Activated B cell treated with CpG ODN at 0.5 μM for 24 hours (primary cell): Measurements from ENCODE around the gene DUSP15. TPM values are rescaled to one million over a fixed set of nuclear protein-coding genes. Genes with fewer than 3 reads are reported as not detected.

ENCODE experiments used
- ATAC-seq: fragments of 200-7000 bp; cut with Tn5 transposase; one replicate; pipeline ENCODE4 v1.10.0; 2021; ENCODE audit warnings: low read depth, mild to moderate bottlenecking, moderate library complexity
- CTCF ChIA-PET: fragments of 350-600 bp; sonication (Branson Sonifier 250); formaldehyde crosslinking; loops from one replicate; lab custom pipeline; 2021; ENCODE audit warnings: antibody characterized with exemption; lab: Charles Lee
- POLR2A ChIA-PET: fragments of 350-600 bp; sonication (Branson Sonifier 250); formaldehyde crosslinking; loops from one replicate; lab custom pipeline; 2021; ENCODE audit warnings: antibody characterized with exemption; lab: Charles Lee
- DNase-seq: peaks from one replicate; pipeline ENCODE4 v3.0.0; 2022
- H3K27ac Mint-ChIP-seq: one replicate; pipeline ENCODE4 v1.8.0; 2020; ENCODE audit warnings: mixed read lengths
- H3K27me3 Mint-ChIP-seq: one replicate; pipeline ENCODE4 v1.8.0; 2021; ENCODE audit warnings: mixed read lengths
- H3K36me3 Mint-ChIP-seq: one replicate; pipeline ENCODE4 v1.8.0; 2021; ENCODE audit warnings: low read depth, mixed read lengths
- H3K4me1 Mint-ChIP-seq: one replicate; pipeline ENCODE4 v1.8.0; 2021; ENCODE audit warnings: mixed read lengths
- H3K4me3 Mint-ChIP-seq: one replicate; pipeline ENCODE4 v1.8.0; 2020; ENCODE audit warnings: mild to moderate bottlenecking, mixed read lengths
- H3K9me3 Mint-ChIP-seq: one replicate; pipeline ENCODE4 v1.8.0; 2020; ENCODE audit warnings: mixed read lengths
- CTCF ChIP-seq: fragments of 200-600 bp; IDR thresholded peaks from one replicate; pipeline ENCODE4 v1.8.0; 2022; ENCODE audit warnings: antibody characterized with exemption, mild to moderate bottlenecking
- intact Hi-C: fragments of 100-400 bp; cut with micrococcal nuclease; formaldehyde crosslinking; loops from one replicate; pipeline ENCODE4 v1.15.1; 2024
- total RNA-seq: library from RNA; stranded (reverse); gene quantifications from 2 replicates; pipeline ENCODE4 v1.2.3, GENCODE V29; 2022

The DUSP15 gene
- total RNA-seq, 1 donor from 2014 or later = 26.9 TPM

DNA sequence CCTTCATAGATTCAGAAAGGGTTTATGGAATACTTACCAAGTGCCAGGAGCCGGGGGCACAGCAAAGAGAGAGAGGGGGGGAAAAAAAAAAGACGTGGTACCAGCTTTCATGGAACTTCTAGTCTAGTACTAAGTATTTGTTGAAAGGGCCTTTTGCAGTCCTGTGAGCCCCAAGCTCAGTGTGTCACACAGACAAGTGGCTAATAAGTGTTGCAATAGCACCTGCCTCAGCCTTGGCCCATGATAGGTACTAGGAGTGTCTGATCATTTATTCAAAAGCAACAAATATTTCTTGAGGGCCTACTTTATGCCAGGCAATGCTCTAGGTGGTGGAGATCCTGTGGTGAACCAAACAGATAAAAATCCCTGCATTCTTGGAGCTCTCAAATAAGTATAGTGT is 43.3 kb downstream of the DUSP15 start:
- intact Hi-C loops = no loop called here
- ChIA-PET CTCF (interaction anchor here (1.0 to 1.2 kb wide), 2 partner anchors 125 to 204 kb away, joined by 3 read pairs; partner anchors contain the start of gene PDRG1), POLR2A (no interaction called here)
- ATAC-seq (no peak), DNase-seq (no peak)
- no peak overlapping the region for H3K4me3 Mint-ChIP-seq
- no peaks in the 10 kb centered on the region for H3K36me3 Mint-ChIP-seq
- H3K27ac Mint-ChIP-seq = no peak overlapping the region
- H3K27me3 Mint-ChIP-seq = no peaks in the 10 kb centered on the region
- H3K4me1 Mint-ChIP-seq = peaks cover 10% of the 10 kb centered on the region
- no peak for TF ChIP-seq CTCF
- no peaks in the 10 kb centered on the region for H3K9me3 Mint-ChIP-seq

- DNase-seq = no peak
- CTCF ChIA-PET = no interaction called here
- intact Hi-C loops = no loop called here
- H3K4me3 Mint-ChIP-seq = no peak overlapping the region
- no peaks in the 10 kb centered on the region for H3K9me3 Mint-ChIP-seq
- no peaks in the 10 kb centered on the region for H3K27me3 Mint-ChIP-seq
- no peak for TF ChIP-seq CTCF
- no peak overlapping the region for H3K27ac Mint-ChIP-seq
- H3K36me3 Mint-ChIP-seq = no peaks in the 10 kb centered on the region
- H3K4me1 Mint-ChIP-seq = peaks cover 10% of the 10 kb centered on the region
- ATAC-seq = no peak
- POLR2A ChIA-PET = no interaction called here
Observed at GRCh38 chr20:31826074-31826473, 44.3 kb downstream of the DUSP15 start.

DNA sequence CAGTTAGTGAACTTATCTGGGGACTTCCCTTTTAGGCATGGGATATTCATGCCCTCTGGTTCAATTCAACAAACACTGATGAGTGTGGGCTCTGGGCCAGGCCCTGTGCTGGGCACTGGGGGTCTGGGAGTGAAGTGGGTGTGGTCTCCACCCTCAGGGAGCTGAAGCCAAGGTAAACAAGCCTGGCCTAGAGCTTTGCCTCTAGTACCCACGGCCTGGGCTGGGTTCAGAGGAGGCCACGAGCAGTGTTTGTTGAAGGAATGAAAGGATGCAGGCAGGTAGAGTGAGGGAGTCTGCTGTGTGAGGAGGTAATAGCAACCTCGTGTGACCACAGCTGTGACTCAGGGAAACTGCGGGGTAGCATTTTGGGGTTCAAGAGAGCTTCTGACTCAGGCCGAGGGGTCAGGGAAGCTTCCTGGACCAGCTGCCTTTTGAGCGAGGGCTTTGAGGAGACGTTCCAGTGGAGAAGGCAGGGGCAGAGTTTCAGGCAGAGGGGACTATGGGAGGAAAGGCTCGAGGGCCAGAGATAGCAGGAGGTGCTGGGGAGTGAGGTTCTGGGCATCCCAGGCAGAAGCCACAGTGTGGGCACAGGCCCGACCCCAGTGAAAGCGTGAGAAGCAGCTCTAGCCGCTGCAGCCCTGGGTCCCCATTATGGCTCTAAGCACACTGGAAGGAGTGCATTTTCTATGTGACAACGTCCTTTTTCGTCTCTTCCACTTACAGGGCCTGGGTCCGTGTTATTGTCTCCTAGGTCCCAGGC is 45.6 kb downstream of the DUSP15 start:
- H3K27me3 Mint-ChIP-seq = no peaks in the 10 kb centered on the region
- peaks cover 5% of the 10 kb centered on the region for H3K4me1 Mint-ChIP-seq
- CTCF ChIA-PET = interaction anchor here (1.2 to 2.5 kb wide), 5 partner anchors 18 to 954 kb away, joined by 3 to 18 read pairs (median 7); no protein-coding TSS in a partner anchor
- intact Hi-C loops = no loop called here
- POLR2A ChIA-PET = no interaction called here
- ATAC-seq = no peak
- H3K9me3 Mint-ChIP-seq = no peaks in the 10 kb centered on the region
- H3K4me3 Mint-ChIP-seq = no peak overlapping the region
- TF ChIP-seq CTCF = no peak
- no peak overlapping the region for H3K27ac Mint-ChIP-seq
- DNase-seq = no peak
- H3K36me3 Mint-ChIP-seq = no peaks in the 10 kb centered on the region

GRCh38 chr20:31824125-31824485 is 46.2 kb downstream of the DUSP15 start:
- no peak for TF ChIP-seq CTCF
- no peaks in the 10 kb centered on the region for H3K27me3 Mint-ChIP-seq
- H3K9me3 Mint-ChIP-seq = no peaks in the 10 kb centered on the region
- H3K4me1 Mint-ChIP-seq = peaks cover 4% of the 10 kb centered on the region
- H3K4me3 Mint-ChIP-seq = no peak overlapping the region
- CTCF ChIA-PET = interaction anchor here (1.1 to 3.5 kb wide), 10 partner anchors 10 to 954 kb away, joined by 3 to 43 read pairs (median 6); partner anchors contain the start of genes FOXS1 and PDRG1
- POLR2A ChIA-PET = no interaction called here
- H3K27ac Mint-ChIP-seq = no peak overlapping the region
- H3K36me3 Mint-ChIP-seq = no peaks in the 10 kb centered on the region
- intact Hi-C loops = no loop called here
- ATAC-seq (no peak), DNase-seq (no peak)

DNA sequence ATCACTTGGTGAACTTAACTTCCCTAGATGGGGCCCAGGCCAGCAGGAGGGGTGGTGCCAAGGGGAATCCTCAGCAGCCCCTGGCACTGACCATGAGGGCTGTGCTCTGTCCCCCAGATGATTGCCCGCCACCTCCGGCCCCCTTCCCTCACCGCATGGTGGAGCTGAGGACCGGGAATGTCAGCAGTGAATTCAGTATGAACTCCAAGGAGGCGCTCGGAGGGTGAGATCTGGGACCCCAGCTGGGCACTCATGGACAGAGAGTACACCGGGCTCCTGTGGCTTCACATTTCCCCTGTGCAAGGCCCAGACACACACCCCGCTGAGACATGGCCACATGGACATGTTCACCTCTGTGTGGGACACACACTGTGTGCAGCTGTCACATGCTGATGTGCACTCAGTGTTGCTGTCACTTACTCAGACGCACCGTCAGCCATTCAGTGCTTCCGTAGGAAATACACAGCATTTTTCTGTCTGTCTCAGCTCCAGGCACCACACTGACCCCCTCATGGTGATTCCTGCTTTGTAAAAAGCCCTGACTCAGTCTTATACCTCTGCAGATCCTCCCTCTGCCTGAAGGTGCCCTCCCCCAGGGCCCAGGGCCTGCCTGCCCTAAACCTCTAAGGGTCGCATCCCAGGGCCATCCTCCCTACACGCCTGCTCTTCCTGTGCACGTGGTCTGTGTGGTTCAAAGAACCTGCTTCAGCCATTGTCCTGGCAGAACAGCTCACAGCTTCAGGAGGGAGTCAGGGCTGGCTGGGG is 46.8 kb downstream of the DUSP15 start:
- POLR2A ChIA-PET = no interaction called here
- ATAC-seq = no peak
- H3K4me1 Mint-ChIP-seq = peaks cover 4% of the 10 kb centered on the region
- CTCF ChIA-PET = interaction anchor here (0.6 to 3.5 kb wide), 16 partner anchors 9 to 955 kb away, joined by 3 to 43 read pairs (median 6); partner anchors contain the start of genes FOXS1 and PDRG1
- H3K4me3 Mint-ChIP-seq = no peak overlapping the region
- no peaks in the 10 kb centered on the region for H3K36me3 Mint-ChIP-seq
- DNase-seq = no peak
- intact Hi-C loops = loop anchor here (1.0 to 2.0 kb wide), 3 partner anchors 129 to 955 kb away; partner anchors contain the start of gene PDRG1
- TF ChIP-seq CTCF = no peak
- no peaks in the 10 kb centered on the region for H3K9me3 Mint-ChIP-seq
- H3K27ac Mint-ChIP-seq = no peak overlapping the region
- no peaks in the 10 kb centered on the region for H3K27me3 Mint-ChIP-seq
